Measurements from ENCODE around the gene PPM1L. TPM values are rescaled to one million over a fixed set of nuclear protein-coding genes. Genes with fewer than 3 reads are reported as not detected.
"Not testable (repeated sequence)": the region's sequence is repeated elsewhere in the genome, so short reads cannot be mapped to it uniquely, and the experiment has no call there.

The PPM1L gene
- total and polyA plus RNA-seq, 2 donors (not counting 1 experiment from before 2014, with no cell fraction given), result 1.1 to 12.0 TPM

- Mint-ChIP-seq H3K27me3 (no peaks in the 10 kb centered on the region), H3K9me3 (ENCODE audit: insufficient read depth) (no peaks in the 10 kb centered on the region), H3K4me3 (no peak overlapping the region), H3K27ac (no peak overlapping the region), H3K4me1 (peaks cover 17% of the 10 kb centered on the region)
- Histone ChIP-seq H4K20me1 (ENCODE audit: control insufficient read depth, insufficient read depth, low read length, poor library complexity, severe bottlenecking) (no peaks in the 10 kb centered on the region), H3K4me1 (ENCODE audit: control insufficient read depth in 2 of 2, insufficient read depth in 2 of 2, low read length in 2 of 2) (peaks cover 0 to 11% of the 10 kb centered on the region in 2 donors), H3K4me3 (ENCODE audit: control extremely low read depth in 1 of 5, extremely low read depth in 1 of 5, insufficient read depth in 1 of 5, low read depth in 2 of 5, low read length in 4 of 5) (no peak overlapping the region), H3K4me2 (replicated peaks; ENCODE audit: low read depth, low read length, poor library complexity, severe bottlenecking) (no peak overlapping the region), H3K9ac (ENCODE audit: low read length) (no peak overlapping the region), H3K27me3 (replicated peaks in 1 of 4; ENCODE audit: control extremely low read depth in 1 of 4, control insufficient read depth in 3 of 4, insufficient read depth in 4 of 4, low read length in 3 of 4) (no peaks in the 10 kb centered on the region), H3K9me3 (ENCODE audit: control extremely low read depth in 1 of 3, control insufficient read depth in 2 of 3, insufficient read depth in 1 of 3, low read length in 2 of 3) (no peaks in the 10 kb centered on the region), H2AFZ (ENCODE audit: insufficient read depth, low read depth, low read length, poor library complexity, severe bottlenecking) (no peak overlapping the region), H3K79me2 (ENCODE audit: control insufficient read depth, insufficient read depth, low read length) (no peaks in the 10 kb centered on the region), H3K27ac (ENCODE audit: low read length in 2 of 2) (no peak overlapping the region), H3K36me3 (replicated peaks in 1 of 2; ENCODE audit: control extremely low read depth in 1 of 2, control insufficient read depth in 1 of 2, extremely low read depth in 1 of 2, insufficient read depth in 2 of 2, low read length in 1 of 2) (no peaks in the 10 kb centered on the region)
- TF ChIP-seq CTCF (IDR thresholded peaks at IDR 0.05), result no peak
- TF ChIP-seq EZH2 (IDR thresholded peaks at IDR 0.05; ENCODE audit: borderline replicate concordance, insufficient read depth, low read depth, low read length, poor library complexity, severe bottlenecking), result no peak
- WGBS (ENCODE audit: insufficient coverage), result 100% methylated on average over 1 of the region's 1 CpG
- intact Hi-C loops (cut with micrococcal nuclease), result no loop called here
- CTCF ChIA-PET, result no interaction called here
- DNase-seq (no peak), ATAC-seq (ENCODE audit: low read depth) (no peak)
- POLR2A ChIA-PET, result no interaction called here
Observed at GRCh38 chr3:161031134-161031533, 275.1 kb downstream of the PPM1L start.

- H3K36me3 ChIP-seq (replicated peaks in 1 of 2; ENCODE audit: control extremely low read depth in 1 of 2, control insufficient read depth in 1 of 2, extremely low read depth in 1 of 2, insufficient read depth in 2 of 2, low read length in 1 of 2); H3K79me2 ChIP-seq (ENCODE audit: control insufficient read depth, insufficient read depth, low read length); H3K9me3 ChIP-seq (ENCODE audit: control extremely low read depth in 1 of 3, control insufficient read depth in 2 of 3, insufficient read depth in 1 of 3, low read length in 2 of 3); H3K9me3 Mint-ChIP-seq (ENCODE audit: insufficient read depth); H3K27me3 Mint-ChIP-seq; H4K20me1 ChIP-seq (ENCODE audit: control insufficient read depth, insufficient read depth, low read length, poor library complexity, severe bottlenecking); H3K27me3 ChIP-seq (replicated peaks in 1 of 4; ENCODE audit: control extremely low read depth in 1 of 4, control insufficient read depth in 3 of 4, insufficient read depth in 4 of 4, low read length in 3 of 4): not testable (repeated sequence)
- Histone ChIP-seq H3K4me1 (ENCODE audit: control insufficient read depth in 2 of 2, insufficient read depth in 2 of 2, low read length in 2 of 2) (peaks cover 0 to 11% of the 10 kb centered on the region in 2 donors), H3K27ac (ENCODE audit: low read length in 2 of 2) (peak overlapping the region in 1 of 2 donors; percentile 18), H2AFZ (ENCODE audit: insufficient read depth, low read depth, low read length, poor library complexity, severe bottlenecking) (peak overlapping the region; percentile 26), H3K9ac (ENCODE audit: low read length) (peak overlapping the region; percentile 24), H3K4me3 (ENCODE audit: control extremely low read depth in 1 of 5, extremely low read depth in 1 of 5, insufficient read depth in 1 of 5, low read depth in 2 of 5, low read length in 4 of 5) (peak overlapping the region in 1 of 5 experiments; percentile 15), H3K4me2 (replicated peaks; ENCODE audit: low read depth, low read length, poor library complexity, severe bottlenecking) (peak overlapping the region; percentile 40)
- ChIA-PET POLR2A (interaction anchor here (0.6 kb wide), 1 partner anchor 78 kb away, joined by 3 read pairs; no protein-coding TSS in a partner anchor), CTCF (interaction anchor here (0.7 to 1.0 kb wide), 2 partner anchors 16 kb away, joined by 3 to 4 read pairs; no protein-coding TSS in a partner anchor)
- peak overlapping the region; percentile 68 for H3K4me3 Mint-ChIP-seq
- ATAC-seq (ENCODE audit: low read depth), result peak; percentile 56
- intact Hi-C loops (cut with micrococcal nuclease), result loop anchor here (5.0 kb wide), 1 partner anchor 37 kb away; no protein-coding TSS in a partner anchor
- WGBS (ENCODE audit: insufficient coverage), result 3% methylated on average over 3 of the region's 5 CpGs
- H3K27ac Mint-ChIP-seq, result peak overlapping the region; percentile 70
- DNase-seq, result peak; percentile 23
- peaks cover 17% of the 10 kb centered on the region for H3K4me1 Mint-ChIP-seq
Observed at GRCh38 chr3:161034913-161035550, 279.0 kb downstream of the PPM1L start.

Measured in B cell (primary cell).